IPS DF 6.9 (cell line): Measurements from ENCODE around the gene CKAP4.

Experiments
- DNase-seq: peaks from one replicate; pipeline ENCODE4 v3.0.0-alpha.2; 2013; ENCODE audit warnings: low read depth, low spot score
- H3K27ac ChIP-seq: one replicate; pipeline ENCODE4 v1.5.1; 2013; ENCODE audit warnings: low read length, control low read depth
- H3K27me3 ChIP-seq: 2 replicates; pipeline ENCODE4 v1.6.1; 2013; ENCODE audit warnings: mild to moderate bottlenecking, low read length; ENCODE audit not compliant: control insufficient read depth, insufficient read depth
- H3K36me3 ChIP-seq: 2 replicates; pipeline ENCODE4 v1.6.1; 2013; ENCODE audit warnings: low read length; ENCODE audit not compliant: control insufficient read depth, insufficient read depth
- H3K4me1 ChIP-seq: 2 replicates; pipeline ENCODE4 v1.6.1; 2013; ENCODE audit warnings: low read length; ENCODE audit not compliant: control insufficient read depth, insufficient read depth
- H3K4me3 ChIP-seq: 2 replicates; pipeline ENCODE4 v1.5.1; 2013; ENCODE audit warnings: mild to moderate bottlenecking, low read length
- H3K9me3 ChIP-seq: 2 replicates; pipeline ENCODE4 v1.6.1; 2013; ENCODE audit warnings: low read length, inconsistent platforms; ENCODE audit not compliant: control insufficient read depth, insufficient read depth
- WGBS: extraction: QIAGEN DNeasy Blood & Tissue Kit; methylation state at CpG from one replicate; pipeline ENCODE4 v1.1.7; 2013; ENCODE audit warnings: mixed read lengths, missing lambda C conversion rate; ENCODE audit not compliant: insufficient read length, insufficient coverage; 5-methylcytosine and 5-hydroxymethylcytosine counted together

The CKAP4 gene

GRCh38 chr12:106224355-106224706 lies 23.5 kb downstream of the CKAP4 start:
- Histone ChIP-seq H3K36me3 (no peaks in the 10 kb centered on the region), H3K4me1 (no peaks in the 10 kb centered on the region), H3K4me3 (no peak overlapping the region), H3K27me3 (no peaks in the 10 kb centered on the region), H3K27ac (no peak overlapping the region), H3K9me3 (no peaks in the 10 kb centered on the region)
- WGBS: no CpG with 5 or more reads among the region's 4 CpGs
- DNase-seq: no peak

- WGBS: no CpG with 5 or more reads among the region's 9 CpGs
- DNase-seq: no peak
- H3K4me3 ChIP-seq: no peak overlapping the region
Observed at GRCh38 chr12:106223485-106224354, 24.1 kb downstream of the CKAP4 start.

DNA sequence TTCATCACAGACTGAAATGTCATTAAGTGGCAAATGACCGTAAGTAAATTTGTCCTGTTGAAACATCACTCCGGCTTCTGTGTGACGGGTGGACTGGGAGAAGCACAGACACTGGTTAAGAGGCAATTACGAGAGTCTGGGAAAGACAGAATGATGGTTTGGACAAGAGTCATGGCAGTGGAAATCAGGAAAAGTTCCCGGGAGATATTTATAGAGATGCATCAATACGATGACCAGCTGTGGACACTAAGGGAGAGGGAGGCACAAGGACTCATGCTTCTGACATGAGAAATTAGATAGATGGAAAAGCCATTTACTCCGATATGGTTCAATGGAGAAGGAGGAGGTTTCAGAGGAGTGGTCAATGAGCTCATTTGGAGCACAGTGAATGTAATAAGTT lies 27.3 kb downstream of the CKAP4 start:
- WGBS: no CpG with 5 or more reads among the region's 7 CpGs
- Histone ChIP-seq H3K36me3 (no peaks in the 10 kb centered on the region), H3K27ac (no peak overlapping the region), H3K27me3 (no peaks in the 10 kb centered on the region), H3K9me3 (no peaks in the 10 kb centered on the region), H3K4me3 (no peak overlapping the region), H3K4me1 (no peaks in the 10 kb centered on the region)
- no peak for DNase-seq

More at GRCh38 chr12:106223485-106224354, 24.1 kb downstream of the CKAP4 start:
- no peaks in the 10 kb centered on the region for H3K27me3 ChIP-seq
- H3K27ac ChIP-seq: no peak overlapping the region
- H3K36me3 ChIP-seq: no peaks in the 10 kb centered on the region
- no peaks in the 10 kb centered on the region for H3K4me1 ChIP-seq
- H3K9me3 ChIP-seq: no peaks in the 10 kb centered on the region

DNA sequence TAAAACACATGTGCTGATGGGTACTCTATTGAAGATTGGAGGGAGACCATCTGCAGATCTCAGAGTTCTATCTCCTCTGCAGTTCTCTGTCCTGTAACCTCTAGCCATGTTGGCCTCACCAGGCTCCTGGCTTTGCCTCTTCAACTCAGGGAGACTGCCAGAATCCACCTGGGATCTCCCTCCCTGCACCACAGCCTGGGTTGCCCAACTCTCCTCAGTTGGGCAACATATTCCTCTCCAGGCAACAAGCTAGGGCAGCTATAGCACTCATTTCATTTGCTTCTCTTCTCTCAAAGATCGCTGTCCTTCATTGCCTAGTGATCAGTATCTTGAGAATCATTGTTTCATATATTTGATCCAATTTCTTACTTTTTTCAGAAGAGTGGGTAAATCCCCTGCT lies 28.8 kb downstream of the CKAP4 start:
- DNase-seq: no peak
- H3K4me1 ChIP-seq: no peaks in the 10 kb centered on the region
- H3K27ac ChIP-seq: no peak overlapping the region
- no peaks in the 10 kb centered on the region for H3K27me3 ChIP-seq
- no peaks in the 10 kb centered on the region for H3K9me3 ChIP-seq
- H3K36me3 ChIP-seq: no peaks in the 10 kb centered on the region
- no CpG with 5 or more reads among the region's 1 CpG for WGBS
- no peak overlapping the region for H3K4me3 ChIP-seq

GRCh38 chr12:106217706-106218105 lies 30.1 kb downstream of the CKAP4 start:
- Histone ChIP-seq H3K27ac (no peak overlapping the region), H3K36me3 (no peaks in the 10 kb centered on the region), H3K4me1 (no peaks in the 10 kb centered on the region), H3K9me3 (no peaks in the 10 kb centered on the region), H3K4me3 (no peak overlapping the region), H3K27me3 (no peaks in the 10 kb centered on the region)
- no peak for DNase-seq
- WGBS: no CpG with 5 or more reads among the region's 2 CpGs

GRCh38 chr12:106214571-106214970 lies 33.2 kb downstream of the CKAP4 start:
- H3K27me3 ChIP-seq: no peaks in the 10 kb centered on the region
- no peak for DNase-seq
- no peak overlapping the region for H3K4me3 ChIP-seq
- H3K36me3 ChIP-seq: no peaks in the 10 kb centered on the region
- WGBS: no CpG with 5 or more reads among the region's 4 CpGs
- no peak overlapping the region for H3K27ac ChIP-seq
- no peaks in the 10 kb centered on the region for H3K9me3 ChIP-seq
- no peaks in the 10 kb centered on the region for H3K4me1 ChIP-seq

- H3K4me1 ChIP-seq: no peaks in the 10 kb centered on the region
- no peak overlapping the region for H3K27ac ChIP-seq
- DNase-seq: no peak
- H3K9me3 ChIP-seq: no peaks in the 10 kb centered on the region
- H3K36me3 ChIP-seq: no peaks in the 10 kb centered on the region
- no peak overlapping the region for H3K4me3 ChIP-seq
- WGBS: no CpG with 5 or more reads among the region's 6 CpGs
- H3K27me3 ChIP-seq: no peaks in the 10 kb centered on the region
Observed at GRCh38 chr12:106213662-106214061, 34.2 kb downstream of the CKAP4 start.

GRCh38 chr12:106211973-106212372 lies 35.8 kb downstream of the CKAP4 start:
- DNase-seq: no peak
- Histone ChIP-seq H3K4me1 (no peaks in the 10 kb centered on the region), H3K4me3 (no peak overlapping the region), H3K9me3 (no peaks in the 10 kb centered on the region), H3K36me3 (no peaks in the 10 kb centered on the region), H3K27me3 (no peaks in the 10 kb centered on the region), H3K27ac (no peak overlapping the region)
- no CpG with 5 or more reads among the region's 8 CpGs for WGBS

DNA sequence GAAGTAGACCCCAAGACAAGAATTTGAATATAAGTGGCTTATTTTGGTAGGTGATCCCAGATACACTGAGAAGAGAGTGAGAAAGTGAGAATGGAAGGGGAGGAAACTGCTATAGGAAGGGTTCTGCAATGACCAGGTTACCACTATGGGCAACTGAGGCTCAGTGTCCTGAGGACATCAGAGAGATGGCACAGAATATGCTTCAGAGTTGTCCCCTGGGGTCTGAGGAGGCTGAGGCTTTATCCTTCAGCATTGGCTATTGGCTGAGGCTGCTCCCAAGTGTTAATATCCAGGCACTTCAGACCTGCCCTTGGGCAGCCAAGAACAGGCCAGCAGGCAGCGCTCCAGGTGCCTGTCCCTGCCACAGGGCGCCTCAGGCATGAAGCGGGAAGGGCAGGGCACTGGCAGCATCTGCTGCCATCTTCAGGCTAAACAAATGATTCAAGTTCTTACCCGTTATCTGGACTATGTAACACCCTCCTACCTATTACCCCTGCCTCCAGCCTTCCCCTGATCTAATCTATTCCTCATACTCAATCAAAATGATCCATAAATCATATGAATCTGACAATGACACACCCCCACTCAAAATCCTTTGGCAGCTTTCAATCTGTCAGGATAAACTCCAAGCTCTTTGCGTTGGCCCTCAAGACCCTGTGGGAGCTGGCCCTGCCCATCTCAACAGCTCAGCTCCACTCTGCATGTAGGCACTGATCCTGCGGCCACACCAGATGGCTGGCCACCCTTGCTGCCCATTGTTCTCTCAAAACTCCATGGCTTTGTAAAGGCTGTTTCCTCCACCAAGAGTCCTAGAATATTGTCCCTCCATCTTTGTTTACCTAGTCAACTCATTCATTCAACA lies 42.4 kb downstream of the CKAP4 start:
- Histone ChIP-seq H3K36me3 (no peaks in the 10 kb centered on the region), H3K4me3 (no peak overlapping the region), H3K27me3 (no peaks in the 10 kb centered on the region), H3K4me1 (no peaks in the 10 kb centered on the region), H3K27ac (no peak overlapping the region), H3K9me3 (no peaks in the 10 kb centered on the region)
- no peak for DNase-seq
- WGBS: no CpG with 5 or more reads among the region's 6 CpGs

GRCh38 chr12:106204312-106204711 lies 43.5 kb downstream of the CKAP4 start:
- no peak overlapping the region for H3K4me3 ChIP-seq
- H3K27ac ChIP-seq: no peak overlapping the region
- H3K4me1 ChIP-seq: no peaks in the 10 kb centered on the region
- no peaks in the 10 kb centered on the region for H3K9me3 ChIP-seq
- H3K27me3 ChIP-seq: no peaks in the 10 kb centered on the region
- no peaks in the 10 kb centered on the region for H3K36me3 ChIP-seq
- WGBS: no CpG with 5 or more reads among the region's 2 CpGs
- no peak for DNase-seq
